Loucy (cell line): ENCODE measurements around the gene EGLN2.

Experiments used
- H2AFZ ChIP-seq: fragments of 200-600 bp; sonication (generic); 2 replicates; pipeline ENCODE4 v1.6.0; 2016; ENCODE audit warnings: antibody characterized with exemption, mild to moderate bottlenecking, low read length, moderate library complexity
- H3F3A ChIP-seq: fragments of 200-600 bp; 2 replicates; pipeline ENCODE4 v1.6.0; 2016; ENCODE audit warnings: antibody characterized with exemption, low read depth, mild to moderate bottlenecking
- H3K27me3 ChIP-seq: fragments of 200-600 bp; sonication (generic); 2 replicates; pipeline ENCODE4 v1.6.1; 2014; ENCODE audit warnings: low read length, mild to moderate bottlenecking; ENCODE audit not compliant: insufficient read depth, poor library complexity, severe bottlenecking
- H3K36me3 ChIP-seq: fragments of 200-600 bp; sonication (generic); 2 replicates; pipeline ENCODE4 v1.6.1; 2016; ENCODE audit warnings: low read length; ENCODE audit not compliant: insufficient read depth
- H3K4me1 ChIP-seq: fragments of 200-600 bp; sonication (generic); 2 replicates; pipeline ENCODE4 v1.5.1; 2014; ENCODE audit warnings: low read length, mild to moderate bottlenecking; ENCODE audit not compliant: insufficient read depth, poor library complexity, severe bottlenecking
- H3K4me2 ChIP-seq: fragments of 200-600 bp; sonication (generic); 2 replicates; pipeline ENCODE4 v1.6.0; 2014; ENCODE audit warnings: antibody characterized with exemption, low read length, low read depth, mild to moderate bottlenecking; ENCODE audit not compliant: poor library complexity, severe bottlenecking
- H3K4me3 ChIP-seq: fragments of 200-600 bp; sonication (generic); 2 replicates; pipeline ENCODE4 v1.5.1; 2014; ENCODE audit warnings: low read length, mild to moderate bottlenecking, mixed read lengths; ENCODE audit not compliant: poor library complexity, severe bottlenecking
- H3K79me2 ChIP-seq: fragments of 200-600 bp; sonication (generic); 2 replicates; pipeline ENCODE4 v1.6.1; 2014; ENCODE audit warnings: low read length; ENCODE audit not compliant: insufficient read depth
- H3K9ac ChIP-seq: fragments of 200-600 bp; sonication (generic); 2 replicates; pipeline ENCODE4 v1.6.0; 2014; ENCODE audit warnings: mild to moderate bottlenecking, low read depth, low read length, moderate library complexity; ENCODE audit not compliant: poor library complexity, severe bottlenecking
- H3K9me2 ChIP-seq: fragments of 200-600 bp; sonication (generic); replicated peaks from 2 replicates; pipeline ENCODE4 v1.6.1; 2016; ENCODE audit warnings: low read depth, low read length, mixed read lengths
- H3K9me3 ChIP-seq: fragments of 200-600 bp; sonication (generic); 2 replicates; pipeline ENCODE4 v1.6.1; 2014; ENCODE audit warnings: mild to moderate bottlenecking, antibody characterized with exemption, low read length, low read depth; ENCODE audit not compliant: insufficient read depth
- H4K20me1 ChIP-seq: fragments of 200-600 bp; sonication (generic); 2 replicates; pipeline ENCODE4 v1.6.0; 2014; ENCODE audit warnings: antibody characterized with exemption, low read length, mild to moderate bottlenecking; ENCODE audit not compliant: insufficient read depth, poor library complexity, severe bottlenecking
- EZH2phosphoT487 ChIP-seq: fragments of 200-600 bp; IDR thresholded peaks from 2 replicates; pipeline ENCODE4 v1.6.1; 2018; ENCODE audit warnings: antibody characterized with exemption, mild to moderate bottlenecking, moderate library complexity, borderline replicate concordance
- TF ChIP-seq, protein P1 (sequence below): fragments of 200-600 bp; sonication (generic); conservative IDR thresholded peaks from 2 replicates; pipeline ENCODE4 v1.5.1; 2014; ENCODE audit warnings: mild to moderate bottlenecking, antibody characterized with exemption, low read length

Gene EGLN2

DNA sequence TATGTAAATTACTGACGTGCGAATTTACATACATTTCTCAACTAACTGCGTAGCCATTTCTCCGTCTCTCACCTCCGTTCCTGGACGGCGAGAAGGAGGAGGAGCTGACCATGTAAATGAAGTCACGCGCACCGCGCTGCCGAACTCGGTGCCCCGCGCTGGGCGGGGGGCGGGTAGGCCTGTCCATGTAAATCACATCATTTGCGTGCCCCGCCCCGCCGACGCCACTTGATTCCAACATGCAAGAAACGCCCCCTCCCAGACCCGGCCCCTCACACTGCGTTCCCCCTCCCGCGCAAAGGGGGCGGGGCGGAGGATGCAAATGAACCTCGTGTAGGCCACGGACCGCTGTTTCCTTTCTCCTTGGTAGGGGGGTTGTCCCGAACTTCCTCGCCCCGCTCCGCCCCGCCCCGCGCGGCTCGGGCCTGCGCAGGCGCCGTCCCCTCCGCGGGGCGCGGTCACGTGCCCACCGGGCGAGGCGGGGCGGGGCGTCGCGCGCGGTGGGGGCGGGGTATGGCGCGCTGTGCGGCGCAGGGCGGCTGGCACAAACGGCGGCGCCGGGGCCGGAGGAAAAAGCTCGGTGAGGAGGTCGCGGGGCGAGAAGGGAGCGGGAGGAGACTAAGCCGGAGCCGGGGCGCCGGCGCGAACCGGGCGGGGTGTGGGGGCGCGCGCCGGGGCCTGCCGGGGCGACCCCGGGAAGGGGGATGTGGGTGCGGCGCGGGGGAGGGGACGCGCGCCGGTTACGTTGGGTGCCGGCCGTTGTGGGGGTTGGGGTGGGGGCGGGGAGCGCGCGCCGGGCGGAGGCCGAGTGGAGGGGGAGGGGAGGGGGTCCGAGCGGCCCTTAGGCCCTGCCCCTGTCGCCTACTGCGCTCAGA, at the start of gene EGLN2:
Gene EGLN2, plus strand, starts transcription at position 509 of the 875 bp plus-strand sequence. CDS start 1,382 bp downstream, outside the sequence.
- Histone ChIP-seq H3K9ac (peak within 1 kb of the TSS; percentile 94), H3K4me1 (peaks cover 46% of the 10 kb centered on the region), H3F3A (0 out of 2 replicates have a peak, but pooled peaks cover 3% of the 10 kb centered on the region), H3K27me3 (no peaks in the 10 kb centered on the region), H3K4me2 (peak within 1 kb of the TSS; percentile 87), H3K4me3 (peak within 1 kb of the TSS; percentile 96), H3K79me2 (peaks cover 49% of the 10 kb centered on the region), H2AFZ (peak within 1 kb of the TSS; percentile 95), H3K9me2 (no peaks in the 10 kb centered on the region), H3K36me3 (no peaks in the 10 kb centered on the region), H3K9me3 (no peaks in the 10 kb centered on the region), H4K20me1 (peaks cover 46% of the 10 kb centered on the region)
- TF ChIP-seq, protein P1, sequence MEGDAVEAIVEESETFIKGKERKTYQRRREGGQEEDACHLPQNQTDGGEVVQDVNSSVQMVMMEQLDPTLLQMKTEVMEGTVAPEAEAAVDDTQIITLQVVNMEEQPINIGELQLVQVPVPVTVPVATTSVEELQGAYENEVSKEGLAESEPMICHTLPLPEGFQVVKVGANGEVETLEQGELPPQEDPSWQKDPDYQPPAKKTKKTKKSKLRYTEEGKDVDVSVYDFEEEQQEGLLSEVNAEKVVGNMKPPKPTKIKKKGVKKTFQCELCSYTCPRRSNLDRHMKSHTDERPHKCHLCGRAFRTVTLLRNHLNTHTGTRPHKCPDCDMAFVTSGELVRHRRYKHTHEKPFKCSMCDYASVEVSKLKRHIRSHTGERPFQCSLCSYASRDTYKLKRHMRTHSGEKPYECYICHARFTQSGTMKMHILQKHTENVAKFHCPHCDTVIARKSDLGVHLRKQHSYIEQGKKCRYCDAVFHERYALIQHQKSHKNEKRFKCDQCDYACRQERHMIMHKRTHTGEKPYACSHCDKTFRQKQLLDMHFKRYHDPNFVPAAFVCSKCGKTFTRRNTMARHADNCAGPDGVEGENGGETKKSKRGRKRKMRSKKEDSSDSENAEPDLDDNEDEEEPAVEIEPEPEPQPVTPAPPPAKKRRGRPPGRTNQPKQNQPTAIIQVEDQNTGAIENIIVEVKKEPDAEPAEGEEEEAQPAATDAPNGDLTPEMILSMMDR: no peak
- no peak for TF ChIP-seq EZH2phosphoT487

DNA sequence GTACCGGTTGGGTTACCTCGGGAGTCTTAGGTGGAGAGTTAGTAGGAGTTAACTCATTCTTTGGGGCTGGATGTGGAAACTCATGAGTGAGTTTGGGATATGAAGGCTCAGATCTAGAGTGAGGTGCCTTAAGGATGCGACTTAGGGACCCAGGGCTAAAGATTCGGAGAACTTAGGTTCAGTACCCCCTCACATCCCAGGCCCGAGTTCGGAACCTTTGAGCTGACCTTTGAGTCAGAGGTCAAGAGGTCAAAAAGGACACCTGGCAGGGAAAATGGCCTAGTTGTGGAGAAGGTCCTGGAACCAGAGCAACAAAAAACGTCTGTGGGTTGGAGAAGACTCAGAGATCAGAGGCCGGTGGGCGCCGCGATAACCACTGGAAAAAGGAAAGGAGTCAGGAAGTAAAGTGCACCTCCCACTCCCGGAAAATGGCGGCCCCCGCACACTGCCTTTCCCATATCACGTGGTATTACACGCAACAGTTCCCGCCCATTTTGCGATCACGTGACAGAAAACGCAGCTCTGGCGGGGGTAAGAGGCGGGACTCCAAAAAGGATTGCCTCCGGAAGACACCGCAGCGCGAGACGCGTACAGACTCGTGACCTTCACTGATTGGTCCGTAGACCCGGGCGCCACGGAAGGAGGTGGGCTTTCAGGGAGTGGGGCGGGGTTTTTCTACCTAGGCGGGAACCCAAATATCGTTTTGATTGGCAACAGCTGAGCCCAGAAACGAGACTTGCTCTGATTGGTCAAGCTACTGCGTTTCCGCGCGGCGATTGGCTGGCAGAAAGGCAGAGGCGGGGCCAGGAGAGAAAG, 48.7 kb upstream of the EGLN2 start, which contains the start of gene ACTMAP:
Gene ACTMAP, minus strand, starts transcription at position 420 of the 816 bp plus-strand sequence. CDS start 674 bp downstream, outside the sequence.
- TF ChIP-seq, protein P1: no peak
- no peak for TF ChIP-seq EZH2phosphoT487
- H3K4me1 ChIP-seq: peaks cover 38% of the 10 kb centered on the region
- peak within 1 kb of the TSS; percentile 80 for H2AFZ ChIP-seq
- H3K36me3 ChIP-seq: no peaks in the 10 kb centered on the region
- peak within 1 kb of the TSS; percentile 99 for H3K4me3 ChIP-seq
- no peaks in the 10 kb centered on the region for H3K27me3 ChIP-seq
- H4K20me1 ChIP-seq: peaks cover 32% of the 10 kb centered on the region
- H3K9ac ChIP-seq: peak within 1 kb of the TSS; percentile 100
- no peaks in the 10 kb centered on the region for H3K9me2 ChIP-seq
- peaks cover 70% of the 10 kb centered on the region for H3K79me2 ChIP-seq
- no peaks in the 10 kb centered on the region for H3K9me3 ChIP-seq
- no peaks in the 10 kb centered on the region for H3F3A ChIP-seq
- peak within 1 kb of the TSS; percentile 100 for H3K4me2 ChIP-seq

DNA sequence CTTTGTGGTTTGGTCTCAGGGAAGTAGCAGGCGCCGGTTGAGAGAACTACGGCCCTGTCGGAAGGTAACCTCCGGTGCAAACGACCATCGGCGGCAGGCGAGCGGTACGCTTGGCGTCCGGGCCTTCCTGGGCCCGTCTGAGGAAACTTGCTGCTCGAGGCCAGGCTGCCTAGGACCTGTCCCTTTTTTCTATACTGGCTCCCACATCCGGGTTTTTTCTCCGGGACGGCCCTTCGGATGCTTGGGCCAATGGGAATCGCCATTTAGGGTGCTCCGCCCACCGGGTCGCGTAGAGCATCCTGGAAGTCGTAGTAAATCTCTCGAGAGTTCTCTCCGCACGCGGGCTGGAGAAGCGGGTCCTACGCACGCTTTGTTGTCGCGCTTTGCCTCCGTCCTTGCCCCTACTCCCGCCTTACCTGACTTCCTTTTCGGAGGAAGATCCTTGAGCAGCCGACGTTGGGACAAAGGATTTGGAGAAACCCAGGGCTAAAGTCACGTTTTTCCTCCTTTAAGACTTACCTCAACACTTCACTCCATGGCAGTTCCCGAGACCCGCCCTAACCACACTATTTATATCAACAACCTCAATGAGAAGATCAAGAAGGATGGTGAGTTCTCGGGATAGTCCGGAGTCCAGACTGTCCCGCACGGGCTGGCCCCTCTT, 48.0 kb upstream of the EGLN2 start, which contains the start of gene SNRPA:
Gene SNRPA, plus strand, starts transcription at position 330 of the 664 bp plus-strand sequence. Its CDS starts 206 bp downstream, at position 536.
- no peak for TF ChIP-seq EZH2phosphoT487
- TF ChIP-seq, protein P1: no peak
- no peaks in the 10 kb centered on the region for H3F3A ChIP-seq
- H3K9me3 ChIP-seq: no peaks in the 10 kb centered on the region
- 0 out of 2 replicates have a peak, but pooled peaks cover 4% of the 10 kb centered on the region for H3K36me3 ChIP-seq
- H2AFZ ChIP-seq: peak within 1 kb of the TSS; percentile 80
- no peaks in the 10 kb centered on the region for H3K27me3 ChIP-seq
- peak within 1 kb of the TSS; percentile 99 for H3K4me3 ChIP-seq
- H3K9ac ChIP-seq: peak within 1 kb of the TSS; percentile 100
- peaks cover 46% of the 10 kb centered on the region for H3K4me1 ChIP-seq
- H3K9me2 ChIP-seq: no peaks in the 10 kb centered on the region
- peaks cover 39% of the 10 kb centered on the region for H4K20me1 ChIP-seq
- H3K4me2 ChIP-seq: peak within 1 kb of the TSS; percentile 100
- peaks cover 77% of the 10 kb centered on the region for H3K79me2 ChIP-seq
